OCI-LY1 (cell line): ENCODE results near the gene TBX18.

ENCODE experiments used
- CTCF ChIP-seq: fragments of 200-600 bp; sonication (generic), shearing (Covaris generic); IDR thresholded peaks from 2 replicates; pipeline ENCODE4 v1.5.1; 2017; ENCODE audit warnings: mild to moderate bottlenecking, antibody characterized with exemption, low read length, moderate library complexity, mixed read lengths
- EZH2 ChIP-seq: fragments of 200-600 bp; sonication (generic), shearing (Covaris generic); IDR thresholded peaks from 2 replicates; pipeline ENCODE4 v1.8.0; 2017; ENCODE audit warnings: borderline replicate concordance, mixed run types, mild to moderate bottlenecking, antibody characterized with exemption, low read length, moderate library complexity, mixed read lengths

DNA sequence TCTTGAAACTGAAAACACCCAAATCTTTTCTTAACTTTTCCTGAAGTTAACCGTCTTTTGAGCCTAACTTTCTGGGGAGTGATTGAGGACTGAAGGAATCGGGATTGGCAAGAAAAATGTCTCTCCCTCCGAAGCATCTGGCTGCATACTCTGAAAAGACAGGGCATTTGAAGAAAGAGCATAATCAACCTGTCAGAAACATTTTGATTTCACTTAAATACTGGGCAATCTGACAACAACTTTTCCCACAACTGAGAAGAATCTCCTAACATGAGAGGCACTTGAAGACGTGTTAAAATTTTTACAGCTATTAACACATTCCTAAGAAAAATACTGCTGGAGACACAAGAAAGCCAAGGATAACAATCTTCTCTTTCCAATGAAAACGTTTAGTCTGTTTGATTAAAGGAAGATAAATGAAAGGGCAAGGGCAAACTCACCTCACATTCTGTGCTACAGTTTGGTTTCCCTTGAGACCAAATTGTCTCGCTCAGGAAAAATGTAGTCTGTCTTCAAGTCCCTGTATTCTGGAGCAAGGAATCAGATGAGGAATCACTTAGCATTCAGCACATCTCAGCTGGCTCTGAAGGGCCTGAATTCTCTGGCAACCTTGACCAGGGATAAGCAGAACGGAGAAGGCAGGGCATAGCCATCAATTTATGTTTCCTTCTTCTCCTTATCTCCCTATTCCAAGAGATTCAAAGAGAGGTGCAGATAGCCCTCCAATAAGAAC lies 76.1 kb downstream of the TBX18 start:
- TF ChIP-seq CTCF = no peak
- no peak for TF ChIP-seq EZH2
